Stimulated activated CD8-positive, alpha-beta memory T cell treated with anti-CD3 and anti-CD28 coated beads, Interleukin-12 subunit alpha, Interleukin-12 subunit beta, amount 100 ng/mL, for 24 hours (primary cell): ENCODE data around the gene ANGEL1.

Experiments
- DNase-seq: peaks from one replicate; pipeline ENCODE4 v3.0.0-alpha.2; 2020; ENCODE audit errors: extremely low read depth

ANGEL1 gene, protein sequence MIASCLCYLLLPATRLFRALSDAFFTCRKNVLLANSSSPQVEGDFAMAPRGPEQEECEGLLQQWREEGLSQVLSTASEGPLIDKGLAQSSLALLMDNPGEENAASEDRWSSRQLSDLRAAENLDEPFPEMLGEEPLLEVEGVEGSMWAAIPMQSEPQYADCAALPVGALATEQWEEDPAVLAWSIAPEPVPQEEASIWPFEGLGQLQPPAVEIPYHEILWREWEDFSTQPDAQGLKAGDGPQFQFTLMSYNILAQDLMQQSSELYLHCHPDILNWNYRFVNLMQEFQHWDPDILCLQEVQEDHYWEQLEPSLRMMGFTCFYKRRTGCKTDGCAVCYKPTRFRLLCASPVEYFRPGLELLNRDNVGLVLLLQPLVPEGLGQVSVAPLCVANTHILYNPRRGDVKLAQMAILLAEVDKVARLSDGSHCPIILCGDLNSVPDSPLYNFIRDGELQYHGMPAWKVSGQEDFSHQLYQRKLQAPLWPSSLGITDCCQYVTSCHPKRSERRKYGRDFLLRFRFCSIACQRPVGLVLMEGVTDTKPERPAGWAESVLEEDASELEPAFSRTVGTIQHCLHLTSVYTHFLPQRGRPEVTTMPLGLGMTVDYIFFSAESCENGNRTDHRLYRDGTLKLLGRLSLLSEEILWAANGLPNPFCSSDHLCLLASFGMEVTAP

DNA sequence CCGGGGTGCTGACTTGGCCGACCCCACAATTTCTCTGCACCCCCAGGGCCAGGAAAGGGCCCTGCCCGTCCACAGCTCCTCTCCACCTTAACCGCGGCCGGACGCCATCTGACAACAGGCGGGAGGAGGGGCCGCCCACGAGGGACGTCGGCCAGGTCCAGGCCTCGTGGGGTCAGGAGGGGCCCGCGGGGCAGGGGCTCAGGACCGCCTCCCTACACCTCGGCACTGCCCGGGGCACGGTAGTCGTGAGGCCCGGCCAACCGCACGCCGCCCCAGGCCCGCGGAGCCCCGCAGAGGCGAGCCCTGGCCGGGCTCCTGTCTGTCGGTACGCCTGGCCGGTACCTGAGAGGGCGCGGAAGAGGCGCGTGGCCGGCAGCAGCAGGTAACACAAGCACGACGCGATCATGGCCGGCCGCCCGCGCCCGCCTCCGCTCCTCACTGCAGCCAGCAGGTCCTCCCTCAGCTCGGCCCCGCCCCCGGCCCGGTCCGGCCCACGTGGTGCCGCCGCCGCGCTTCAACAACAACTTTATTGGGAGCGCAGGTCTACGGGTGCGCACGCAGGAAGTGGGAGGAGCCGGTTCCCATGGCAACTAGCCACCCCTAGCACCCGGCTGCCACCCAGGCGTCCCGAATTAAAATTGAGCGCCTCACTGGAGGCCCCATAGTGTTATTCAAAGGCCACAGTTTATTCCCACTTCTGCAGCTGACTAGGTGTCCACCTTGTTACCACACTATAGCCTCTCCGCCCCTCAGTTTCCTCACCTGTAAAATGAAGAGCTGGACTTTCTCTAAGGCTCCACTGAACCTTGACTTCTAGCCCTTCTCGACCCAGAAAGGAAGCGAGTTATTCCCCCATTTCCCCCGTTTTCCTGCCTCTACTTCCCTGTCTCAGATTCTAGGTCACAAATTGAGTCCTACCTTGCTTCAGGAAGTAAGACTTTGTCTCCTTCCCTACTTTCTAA lies at the start of gene ANGEL1:
ANGEL1 (minus strand) TSS at position 461 of the 962 bp plus-strand sequence; CDS start at position 406, 55 bp downstream.
- peak; percentile 90 for DNase-seq

DNA sequence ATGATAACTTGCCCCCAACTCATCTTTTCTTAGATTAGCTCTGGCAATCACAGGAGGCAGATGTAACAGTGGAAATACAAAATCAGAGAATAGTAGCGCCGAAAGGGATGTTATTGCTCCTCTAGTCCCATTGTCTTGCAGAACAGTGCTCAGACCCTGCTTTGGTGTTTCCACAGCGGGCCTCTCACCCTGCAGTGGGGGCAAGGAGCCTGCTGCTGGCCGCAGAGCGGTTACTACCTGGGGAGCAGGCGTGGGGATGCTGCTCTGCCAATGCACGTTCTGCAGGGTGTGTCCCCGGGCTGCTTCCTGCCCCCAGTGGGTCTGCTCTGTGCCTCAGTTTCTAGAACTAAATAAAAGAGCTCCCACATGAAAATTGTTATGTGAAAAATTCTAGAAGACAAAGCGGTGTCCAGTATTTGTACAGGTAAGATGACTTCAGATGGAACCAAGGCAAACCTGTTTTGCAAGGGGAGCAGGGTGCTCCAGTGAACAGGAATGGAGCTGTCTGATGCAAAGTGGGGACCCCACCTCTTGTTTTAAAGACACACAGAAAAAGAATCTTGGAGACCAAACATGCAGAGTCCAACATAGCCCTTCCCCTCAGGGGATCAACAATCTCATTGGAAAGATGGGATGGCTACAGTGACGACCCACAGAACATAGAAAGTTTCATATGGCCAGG lies 49.0 kb upstream of the ANGEL1 start:
- no peak for DNase-seq

DNA sequence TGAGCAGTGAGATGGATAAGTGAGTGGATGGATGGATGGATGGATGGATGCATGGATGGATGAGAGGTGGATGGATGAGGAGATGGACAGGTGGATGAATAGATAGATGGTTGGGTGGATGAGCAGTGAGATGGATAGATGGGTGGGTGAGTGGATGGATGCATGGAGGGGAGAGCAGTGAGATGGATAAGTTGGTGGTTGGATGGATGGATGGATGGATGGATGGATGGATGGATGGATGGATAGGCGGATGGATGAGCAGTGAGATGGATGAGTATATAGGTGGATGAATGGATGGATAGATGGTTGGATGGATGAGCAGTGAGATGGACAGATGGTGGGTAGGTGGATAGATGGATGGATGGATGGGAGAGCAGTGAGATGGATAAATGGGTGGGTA lies 44.1 kb upstream of the ANGEL1 start:
- DNase-seq: no peak

DNA sequence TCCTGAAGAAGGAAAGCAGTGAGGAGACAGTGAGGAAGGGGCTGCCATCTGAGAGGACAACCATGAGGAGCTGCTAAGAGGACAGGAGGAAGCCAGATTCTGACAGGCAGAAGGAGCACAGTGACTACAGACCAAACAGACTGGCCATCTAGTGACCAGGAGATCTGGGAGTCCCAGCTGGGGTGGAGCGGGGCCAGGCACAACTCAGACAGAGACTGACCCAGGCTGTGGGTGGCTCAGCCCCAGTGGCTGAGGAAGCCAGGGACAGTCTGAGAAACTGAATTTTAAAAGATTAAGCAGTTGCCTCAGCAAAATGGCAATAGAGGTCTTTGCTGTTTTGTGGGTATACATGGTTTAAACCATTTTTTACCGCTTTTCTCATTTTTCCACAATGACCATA lies 42.4 kb upstream of the ANGEL1 start:
- no peak for DNase-seq

DNA sequence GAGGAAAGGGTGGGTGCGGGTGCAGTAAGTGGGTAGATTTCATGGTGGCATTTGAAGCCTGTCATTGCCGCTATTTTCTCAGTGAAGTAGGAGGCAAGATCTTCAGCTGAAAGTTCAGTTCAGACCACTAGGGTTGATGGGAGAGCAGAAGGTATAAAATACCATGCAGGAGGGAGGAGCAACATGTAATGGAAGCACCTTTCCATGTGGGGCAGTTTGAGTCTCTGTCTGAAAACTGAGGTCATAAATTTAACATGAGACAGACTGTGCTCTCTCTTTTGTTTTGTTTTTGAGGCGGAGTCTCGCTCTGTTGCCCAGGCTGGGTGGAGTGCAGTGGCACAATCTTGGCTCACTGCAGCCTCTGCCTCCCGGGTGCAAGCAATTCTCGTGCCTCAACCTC lies 36.2 kb upstream of the ANGEL1 start:
- DNase-seq: no peak

DNA sequence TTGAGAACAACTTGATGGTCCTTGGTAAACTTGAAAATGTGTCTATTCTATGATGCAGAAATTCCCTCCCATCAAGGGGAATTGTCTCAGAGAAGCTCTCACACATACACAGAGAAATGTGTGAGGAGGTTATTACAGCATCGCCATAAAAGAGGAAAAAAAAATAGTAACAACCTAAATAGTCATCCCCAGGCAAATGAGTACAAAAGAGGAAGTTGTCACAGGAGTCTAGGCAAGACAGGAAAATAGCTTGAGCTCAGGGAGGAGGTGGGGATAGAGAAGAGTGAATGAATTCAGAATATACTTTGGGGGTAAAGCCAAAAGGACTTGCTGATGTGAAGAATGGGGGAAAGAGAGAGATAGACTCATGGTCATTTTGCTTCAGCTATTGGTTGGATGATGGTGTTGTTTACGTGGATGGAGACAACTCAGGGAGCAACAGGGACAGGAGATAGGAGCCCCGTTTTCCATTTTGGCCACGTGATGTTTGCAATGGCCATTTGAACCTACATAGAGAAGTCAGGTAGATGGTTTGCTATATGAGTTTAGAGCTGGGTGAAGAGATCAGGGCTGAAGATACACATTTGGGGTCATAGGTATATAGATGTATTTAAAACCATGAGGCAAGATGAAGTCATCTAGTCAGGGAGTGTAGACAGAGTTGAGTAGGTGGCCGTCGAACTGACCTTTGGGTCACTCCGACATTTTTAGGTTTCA lies 33.8 kb upstream of the ANGEL1 start:
- DNase-seq: no peak

DNA sequence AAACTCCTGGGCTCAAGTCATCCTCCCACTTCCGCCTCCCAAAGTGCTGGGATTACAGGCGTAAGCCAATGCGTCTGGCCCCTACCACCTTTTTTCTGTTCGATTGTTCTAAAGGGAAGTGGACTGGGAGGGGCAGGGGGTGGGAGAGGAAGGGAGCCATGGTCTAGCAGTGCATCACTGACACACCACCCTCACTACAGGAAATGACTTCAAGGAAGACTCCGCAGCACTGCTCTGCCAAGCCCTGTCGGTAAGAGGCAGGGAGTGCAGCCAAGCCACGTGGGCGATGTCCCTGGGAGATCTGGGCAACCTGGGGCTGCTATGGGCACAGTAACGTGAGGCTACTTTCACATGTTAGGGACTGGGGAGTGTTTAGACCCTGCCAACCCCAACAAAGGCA lies 31.5 kb upstream of the ANGEL1 start:
- peak; percentile 25 for DNase-seq

DNA sequence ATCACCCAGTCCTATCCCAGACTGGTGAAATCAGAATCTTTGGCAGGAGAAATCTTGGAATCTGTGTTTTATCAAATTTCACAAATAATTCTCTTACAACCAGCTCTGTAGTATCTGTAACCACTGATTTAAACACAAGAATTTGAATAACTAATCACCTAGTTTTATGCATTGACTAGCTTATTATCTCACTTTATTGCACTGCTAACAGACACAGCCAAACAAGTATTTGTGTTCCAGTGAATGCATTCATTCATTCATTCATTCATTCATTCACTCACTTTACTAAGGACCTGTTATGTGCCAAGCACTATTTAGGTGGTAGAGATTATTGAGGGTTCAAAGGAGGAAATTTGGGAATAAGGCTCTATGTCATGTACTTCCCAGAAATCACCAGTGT lies 29.7 kb upstream of the ANGEL1 start:
- no peak for DNase-seq

DNA sequence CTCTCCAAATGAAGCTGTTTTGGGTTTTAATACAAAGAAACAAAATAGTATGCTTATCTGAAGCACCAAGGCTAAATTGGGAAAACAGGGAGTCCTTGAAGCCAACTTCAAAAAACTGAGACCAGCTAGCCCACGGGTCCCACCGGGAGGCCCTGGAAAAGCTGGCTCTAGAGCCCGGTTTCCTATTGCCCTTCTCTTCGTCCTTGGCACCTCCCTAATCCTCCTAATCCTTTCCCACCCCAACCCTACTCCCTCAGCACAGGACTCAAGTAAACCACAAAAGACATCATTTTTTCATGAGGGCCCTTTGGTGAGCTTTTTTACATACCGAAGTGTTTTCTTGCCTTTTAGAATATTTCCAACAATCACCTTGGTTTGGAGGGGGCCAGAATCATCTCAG lies 24.8 kb upstream of the ANGEL1 start:
- no peak for DNase-seq

DNA sequence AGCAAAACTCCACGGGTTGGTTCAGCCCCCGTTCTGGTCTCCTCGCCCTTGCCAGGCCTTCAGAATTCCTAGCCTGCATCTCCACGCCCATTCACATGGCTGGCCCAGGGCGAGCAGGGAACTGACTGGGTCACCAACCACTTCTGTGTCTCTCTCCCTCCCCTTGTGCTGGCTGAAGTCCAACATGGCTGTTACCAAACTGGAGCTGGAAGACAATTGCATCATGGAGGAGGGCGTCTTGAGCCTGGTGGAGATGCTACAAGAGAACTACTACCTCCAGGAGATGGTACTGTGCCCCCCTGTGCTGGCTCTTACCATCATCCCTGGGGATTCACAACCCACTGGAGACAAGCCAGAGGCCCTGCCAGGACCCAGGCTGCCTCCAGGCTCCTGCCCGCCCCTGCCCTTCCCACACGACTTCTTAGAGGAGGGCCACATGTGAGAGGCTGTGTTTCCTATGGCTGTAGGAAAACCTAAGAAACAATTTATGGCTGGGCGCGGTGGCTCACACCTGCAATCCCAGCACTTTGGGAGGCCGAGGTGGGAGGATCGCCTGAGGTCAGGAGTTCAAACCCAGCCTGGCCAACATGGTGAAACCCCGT lies 23.4 kb upstream of the ANGEL1 start:
- no peak for DNase-seq

DNA sequence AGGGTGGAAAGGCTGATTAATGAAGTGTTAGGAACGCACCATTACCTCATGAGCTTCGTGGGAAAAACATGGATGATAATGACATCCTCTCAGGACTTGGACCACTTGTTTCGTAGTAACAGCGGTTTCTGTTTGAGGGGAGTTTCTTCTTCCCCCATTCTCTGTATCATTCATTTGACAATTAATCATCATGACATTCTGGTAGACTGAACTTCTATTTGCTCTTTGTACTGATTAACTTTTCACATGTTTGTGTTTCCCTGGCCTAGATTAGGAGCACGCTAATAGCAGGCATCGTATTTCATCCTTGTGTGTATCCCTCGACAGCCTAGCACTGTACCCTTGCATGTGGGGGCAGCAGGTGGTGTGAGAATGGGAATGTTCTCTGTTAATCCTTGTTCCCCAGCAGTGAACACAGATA lies 21.6 kb upstream of the ANGEL1 start:
- DNase-seq: no peak

DNA sequence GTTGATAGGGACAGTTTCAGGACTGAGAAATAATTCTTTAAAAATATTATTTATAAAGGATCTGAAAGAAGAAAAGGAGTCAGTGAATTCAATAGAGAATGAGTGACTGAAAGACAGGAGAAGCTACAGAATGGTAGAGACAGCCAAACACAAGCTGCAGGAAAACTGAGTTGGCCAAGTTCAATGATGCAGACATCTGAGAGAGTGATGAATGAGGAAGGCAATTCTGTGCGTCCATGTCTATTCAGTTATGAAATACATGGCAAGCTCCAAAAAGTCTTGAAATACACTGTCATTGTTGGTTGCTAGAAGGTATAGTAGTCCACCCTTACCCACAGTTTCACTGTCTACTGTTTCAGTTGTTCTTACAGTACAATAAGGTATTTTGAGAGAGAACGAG lies 20.3 kb upstream of the ANGEL1 start:
- DNase-seq: no peak

DNA sequence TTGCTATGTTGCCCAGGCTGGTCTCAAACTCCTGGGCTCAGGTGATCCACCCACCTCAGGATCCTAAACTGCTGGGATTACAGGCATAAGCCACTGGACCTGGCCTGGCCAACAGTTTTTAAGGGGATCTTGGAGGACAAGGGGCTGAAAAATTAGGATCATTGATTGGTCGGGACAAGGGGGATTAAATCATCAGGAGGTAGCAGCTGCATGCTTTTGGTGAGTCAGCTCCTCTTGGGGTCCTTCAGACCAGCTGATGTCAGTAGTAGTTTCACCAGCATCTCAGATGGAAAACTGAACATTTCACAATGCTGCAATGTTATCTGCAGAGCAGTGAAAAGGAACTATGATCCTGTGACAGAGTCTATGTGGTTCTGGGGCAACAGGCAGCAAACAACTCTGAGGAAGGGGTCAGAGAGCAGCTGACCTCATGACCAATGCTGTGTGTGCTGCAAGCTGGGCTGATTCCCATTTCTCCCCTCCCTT lies 19.9 kb upstream of the ANGEL1 start:
- no peak for DNase-seq

DNA sequence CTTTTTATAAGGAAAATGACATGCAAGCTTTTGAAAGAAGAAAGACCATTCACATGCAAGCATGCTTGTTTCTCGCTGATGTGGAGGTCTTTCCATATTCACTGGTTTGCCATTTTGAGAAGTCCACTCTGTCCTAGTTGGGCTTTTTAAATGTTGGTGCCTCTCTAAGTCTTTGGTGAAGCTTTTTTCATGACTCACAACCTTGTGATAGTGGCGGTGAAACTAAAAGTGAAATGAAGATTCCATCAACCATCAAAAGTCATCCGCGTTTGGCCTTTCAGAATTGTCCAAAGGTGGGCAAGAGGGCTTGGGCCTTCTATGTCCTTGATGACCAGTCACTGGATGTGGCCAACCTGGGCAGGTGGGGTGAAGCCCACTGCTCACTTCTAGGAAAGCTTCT lies 17.9 kb upstream of the ANGEL1 start:
- DNase-seq: no peak

DNA sequence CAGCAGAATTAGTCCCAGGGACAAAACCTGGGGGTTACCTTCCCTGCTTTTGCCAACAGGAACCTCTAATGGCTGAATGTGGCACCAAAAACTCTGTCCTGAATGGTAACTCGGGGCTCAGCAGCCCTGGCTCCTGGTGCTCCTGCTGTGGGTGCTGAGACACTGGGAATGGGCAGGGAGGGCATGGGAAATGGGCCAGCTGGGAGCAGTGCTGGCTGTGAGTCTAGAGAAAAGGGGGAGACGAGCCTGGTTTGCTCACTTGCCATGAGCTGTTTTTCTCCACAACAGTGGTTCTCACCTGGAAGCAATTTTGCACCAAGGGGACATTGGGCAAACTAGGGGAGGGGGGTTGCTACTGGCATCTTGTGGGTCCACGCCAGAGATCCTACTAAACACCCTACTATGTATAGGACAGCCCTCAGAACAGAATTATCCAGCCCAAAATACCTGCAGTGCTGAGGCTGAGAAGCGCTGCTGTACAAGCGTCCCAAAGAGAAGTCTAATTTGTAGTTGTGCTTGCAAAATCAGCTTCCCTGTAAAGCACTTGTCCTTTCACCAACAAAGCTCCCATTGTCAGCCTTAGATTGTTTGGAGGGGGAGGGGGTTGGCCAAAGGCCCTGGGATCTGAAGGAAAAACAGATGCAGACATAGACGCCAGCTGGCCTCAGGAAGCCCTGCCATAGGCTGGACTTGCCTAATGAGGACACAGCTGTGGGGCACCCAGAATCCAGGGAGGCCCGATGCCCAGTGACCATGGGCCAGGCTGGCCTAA lies 17.2 kb upstream of the ANGEL1 start:
- no peak for DNase-seq

DNA sequence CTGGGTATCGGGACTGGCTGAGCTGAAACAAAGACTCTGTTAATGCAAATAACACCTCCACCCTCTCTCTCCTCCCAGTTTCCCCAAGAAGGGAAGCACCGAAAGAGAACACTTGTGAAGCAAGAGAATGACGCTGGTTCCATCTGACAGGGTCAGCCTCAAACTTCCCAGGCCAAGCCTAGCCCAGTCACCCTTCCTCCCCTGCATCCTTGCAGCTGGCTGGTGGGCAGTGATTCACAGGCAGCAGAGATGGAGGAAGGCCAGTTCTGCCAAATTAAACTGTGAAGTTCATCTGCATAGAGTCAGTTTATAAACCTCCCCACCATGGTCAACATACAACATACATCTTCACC lies 16.3 kb upstream of the ANGEL1 start:
- no peak for DNase-seq

DNA sequence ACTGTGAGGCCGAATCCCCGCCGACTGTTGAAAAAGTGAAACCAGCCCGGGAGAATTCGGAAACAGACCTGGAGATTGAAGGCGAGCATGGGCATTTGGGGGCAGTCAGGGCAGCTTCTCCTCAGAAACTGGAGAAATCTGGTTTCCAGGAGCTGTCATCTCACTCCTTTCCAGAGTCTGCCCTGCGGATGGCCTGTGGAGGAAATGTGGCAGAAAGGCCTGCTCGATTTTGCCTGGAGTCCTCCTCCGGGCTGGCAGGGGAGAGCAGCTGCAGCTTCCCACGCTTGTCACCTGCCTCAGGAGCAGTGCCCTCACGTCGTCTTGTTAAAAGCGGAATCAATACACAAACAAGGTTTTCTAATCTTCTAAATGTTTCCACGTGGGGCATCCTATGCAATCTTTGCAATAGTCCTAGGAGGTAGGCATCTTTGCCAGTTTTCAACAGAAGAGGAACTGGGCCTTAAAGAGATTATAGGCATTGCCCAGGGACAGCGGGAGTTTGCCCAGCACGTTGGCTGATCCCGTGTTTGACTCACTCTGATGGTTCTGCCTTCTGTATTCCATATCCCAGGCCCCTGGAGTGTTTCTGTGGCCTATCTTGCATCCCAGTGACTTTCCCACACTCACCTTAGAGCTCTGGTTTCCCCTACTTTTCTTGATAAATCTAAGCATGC lies 15.8 kb upstream of the ANGEL1 start:
- DNase-seq: no peak

DNA sequence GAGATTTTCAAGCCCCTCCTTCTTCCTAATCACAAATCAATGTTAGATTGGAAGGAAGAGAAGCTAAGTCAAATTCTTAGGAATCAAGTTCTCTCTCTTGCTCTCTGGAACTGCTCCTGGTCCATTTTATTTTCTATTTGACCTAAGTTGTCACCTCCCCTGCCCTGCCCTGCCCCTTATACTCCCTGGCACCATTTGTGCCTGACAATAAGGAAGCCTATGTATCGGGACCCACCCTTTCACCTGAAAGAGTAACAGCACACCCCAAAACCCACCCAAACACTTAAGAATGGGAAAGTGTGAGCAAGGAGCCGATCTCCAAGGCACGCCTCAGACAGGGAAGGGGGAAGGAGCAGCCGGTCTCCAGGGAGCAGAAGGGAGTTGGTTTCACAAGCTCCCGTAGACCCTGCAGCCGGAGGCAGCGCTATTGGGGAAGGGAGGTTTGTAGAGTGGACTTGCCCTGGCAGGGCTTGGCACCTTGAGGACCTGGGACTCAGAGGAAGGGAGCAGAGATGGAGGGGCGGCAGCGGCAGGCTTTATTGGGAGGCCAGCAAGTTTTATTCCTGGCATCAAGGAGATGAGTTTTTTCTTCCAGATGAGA lies 15.1 kb upstream of the ANGEL1 start:
- DNase-seq: no peak

DNA sequence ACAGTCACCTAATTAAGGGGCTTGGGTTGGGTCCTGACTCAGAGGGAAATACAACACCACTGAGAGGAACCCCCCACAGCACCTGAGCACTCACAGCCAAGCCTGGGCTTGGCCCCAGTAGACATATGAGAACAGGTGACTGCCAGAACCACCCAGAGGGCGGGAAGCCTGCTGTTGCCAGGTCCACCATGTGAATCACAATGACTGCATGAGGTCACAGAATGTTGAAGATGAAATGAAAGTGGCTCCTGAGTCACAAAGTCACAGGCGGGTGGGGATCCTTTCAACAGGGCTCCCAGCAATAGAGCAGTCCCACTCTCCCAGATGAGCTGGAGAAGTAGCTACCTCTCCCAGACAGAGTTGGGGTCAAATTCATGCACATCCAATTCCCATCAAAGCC lies 13.4 kb upstream of the ANGEL1 start, which contains the start of gene LRRC74A:
LRRC74A (plus strand) TSS at position 287 of the 400 bp plus-strand sequence. CDS start 290 bp downstream, outside the sequence.
- DNase-seq: no peak
